Fibroblast of the aortic adventitia (primary cell): ENCODE measurements around the gene VIPR2. TPM values are rescaled to one million over a fixed set of nuclear protein-coding genes. Genes with fewer than 3 reads are reported as not detected.

Source experiments
- DNase-seq: peaks from one replicate; pipeline ENCODE4 v3.0.0-alpha.2; 2010; ENCODE audit warnings: low read depth
- H3K4me3 ChIP-seq: 2 replicates; pipeline ENCODE4 v1.5.1; 2011; ENCODE audit warnings: low read depth, mild to moderate bottlenecking, control low read depth, low read length, moderate library complexity
- CTCF ChIP-seq: IDR thresholded peaks from 2 replicates; pipeline ENCODE4 v1.5.1; 2011; ENCODE audit warnings: mild to moderate bottlenecking, low read length, control low read depth, inconsistent platforms; ENCODE audit not compliant: insufficient read depth
- total RNA-seq: library from RNA; depleted of rRNA; stranded (reverse); fragments of >200 nt; gene quantifications from 2 replicates; pipeline ENCODE4 v1.2.3, GENCODE V29; 2012; ENCODE audit warnings: low replicate concordance

VIPR2 gene
- total RNA-seq, 1 donor = not detected

GRCh38 chr7:158979635-158980351 lies 164.9 kb downstream of the VIPR2 start:
- no peak overlapping the region for H3K4me3 ChIP-seq
- no peak for DNase-seq
- no peak for TF ChIP-seq CTCF

GRCh38 chr7:158979023-158979529 lies 165.6 kb downstream of the VIPR2 start:
- no peak for TF ChIP-seq CTCF
- DNase-seq = no peak
- H3K4me3 ChIP-seq = no peak overlapping the region
